ENCODE measurements around the gene XPR1.

DNA sequence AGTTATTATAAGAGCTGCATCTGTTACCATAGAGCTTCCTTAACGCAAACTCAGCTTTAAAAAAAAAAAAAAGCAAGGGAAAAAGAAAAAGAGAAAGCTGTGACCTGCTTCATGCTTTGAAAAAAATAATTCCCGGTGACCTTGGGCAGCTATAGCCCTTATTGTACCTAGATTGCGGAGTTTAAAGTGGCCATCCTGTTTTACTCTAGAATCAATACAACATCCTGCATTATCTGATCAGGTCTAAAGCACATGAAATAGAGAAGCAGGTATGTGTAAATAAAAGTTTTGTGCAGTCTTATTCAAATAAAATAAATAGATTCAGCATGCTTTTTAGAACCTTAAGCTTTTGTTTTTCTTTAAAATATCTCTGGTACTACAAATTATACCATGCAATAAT is 154.1 kb downstream of the XPR1 start:
- TF ChIP-seq, protein P1, sequence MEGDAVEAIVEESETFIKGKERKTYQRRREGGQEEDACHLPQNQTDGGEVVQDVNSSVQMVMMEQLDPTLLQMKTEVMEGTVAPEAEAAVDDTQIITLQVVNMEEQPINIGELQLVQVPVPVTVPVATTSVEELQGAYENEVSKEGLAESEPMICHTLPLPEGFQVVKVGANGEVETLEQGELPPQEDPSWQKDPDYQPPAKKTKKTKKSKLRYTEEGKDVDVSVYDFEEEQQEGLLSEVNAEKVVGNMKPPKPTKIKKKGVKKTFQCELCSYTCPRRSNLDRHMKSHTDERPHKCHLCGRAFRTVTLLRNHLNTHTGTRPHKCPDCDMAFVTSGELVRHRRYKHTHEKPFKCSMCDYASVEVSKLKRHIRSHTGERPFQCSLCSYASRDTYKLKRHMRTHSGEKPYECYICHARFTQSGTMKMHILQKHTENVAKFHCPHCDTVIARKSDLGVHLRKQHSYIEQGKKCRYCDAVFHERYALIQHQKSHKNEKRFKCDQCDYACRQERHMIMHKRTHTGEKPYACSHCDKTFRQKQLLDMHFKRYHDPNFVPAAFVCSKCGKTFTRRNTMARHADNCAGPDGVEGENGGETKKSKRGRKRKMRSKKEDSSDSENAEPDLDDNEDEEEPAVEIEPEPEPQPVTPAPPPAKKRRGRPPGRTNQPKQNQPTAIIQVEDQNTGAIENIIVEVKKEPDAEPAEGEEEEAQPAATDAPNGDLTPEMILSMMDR (IDR thresholded peaks at IDR 0.05): no peak
- TF ChIP-seq POLR2A (IDR thresholded peaks at IDR 0.05): no peak
